Amygdala (tissue), 56 donors: Measurements from ENCODE around the gene SLC6A13.

ENCODE experiments used
- DNase-seq, 56 donors: peaks; one replicate each; lab custom pipeline; 2025; lab: John Stamatoyannopoulos, UW

Gene SLC6A13

GRCh38 chr12:184811-185575 is 77.6 kb downstream of the SLC6A13 start:
- DNase-seq, result no peak

- no peak for DNase-seq
Measured at GRCh38 chr12:182381-182892, 80.2 kb downstream of the SLC6A13 start.

DNA sequence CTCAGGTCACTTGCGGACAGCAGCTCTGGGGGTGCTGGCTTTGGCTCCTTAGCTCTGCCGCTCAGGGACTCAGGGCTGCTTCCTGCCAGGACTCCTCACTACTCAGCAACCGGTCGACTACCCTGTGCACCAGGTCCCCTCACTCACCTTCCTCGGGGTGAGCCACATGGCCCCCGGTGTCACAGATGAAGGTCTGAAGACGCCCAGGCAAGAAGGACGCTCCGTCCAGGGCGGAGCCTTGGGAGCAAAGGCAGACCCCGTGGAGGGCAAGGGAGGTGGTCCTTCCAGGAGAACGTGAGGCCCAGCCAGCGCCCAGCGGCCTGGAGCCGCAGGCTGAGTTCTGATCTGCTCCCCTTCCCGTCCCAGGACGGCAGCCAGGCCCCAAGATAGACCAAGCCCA is 80.7 kb downstream of the SLC6A13 start:
- DNase-seq, result no peak

- DNase-seq, result peak in 16 of 56 donors; percentile 9 to 67 (median 27)
Measured at GRCh38 chr12:180445-180844, 82.2 kb downstream of the SLC6A13 start.

DNA sequence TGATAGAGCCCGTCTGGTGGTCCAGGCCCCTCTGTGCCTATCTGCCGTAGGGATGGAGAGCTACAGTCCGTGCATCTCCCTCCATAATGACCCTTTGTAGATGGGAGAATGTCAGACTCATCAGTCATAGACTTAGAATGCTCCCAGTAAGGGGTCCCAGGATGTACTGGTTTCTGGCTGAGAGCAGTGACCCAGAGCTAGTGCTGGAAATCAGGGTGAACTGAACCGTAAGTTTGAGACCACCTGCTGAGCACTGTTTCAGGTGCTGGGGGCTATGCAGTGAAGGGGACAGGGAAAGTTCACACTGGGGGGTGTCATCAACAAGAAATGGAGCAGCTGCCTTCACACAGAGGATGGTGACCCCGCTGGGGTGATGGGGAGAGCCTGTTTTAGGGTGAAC is 82.8 kb downstream of the SLC6A13 start:
- DNase-seq, result no peak

DNA sequence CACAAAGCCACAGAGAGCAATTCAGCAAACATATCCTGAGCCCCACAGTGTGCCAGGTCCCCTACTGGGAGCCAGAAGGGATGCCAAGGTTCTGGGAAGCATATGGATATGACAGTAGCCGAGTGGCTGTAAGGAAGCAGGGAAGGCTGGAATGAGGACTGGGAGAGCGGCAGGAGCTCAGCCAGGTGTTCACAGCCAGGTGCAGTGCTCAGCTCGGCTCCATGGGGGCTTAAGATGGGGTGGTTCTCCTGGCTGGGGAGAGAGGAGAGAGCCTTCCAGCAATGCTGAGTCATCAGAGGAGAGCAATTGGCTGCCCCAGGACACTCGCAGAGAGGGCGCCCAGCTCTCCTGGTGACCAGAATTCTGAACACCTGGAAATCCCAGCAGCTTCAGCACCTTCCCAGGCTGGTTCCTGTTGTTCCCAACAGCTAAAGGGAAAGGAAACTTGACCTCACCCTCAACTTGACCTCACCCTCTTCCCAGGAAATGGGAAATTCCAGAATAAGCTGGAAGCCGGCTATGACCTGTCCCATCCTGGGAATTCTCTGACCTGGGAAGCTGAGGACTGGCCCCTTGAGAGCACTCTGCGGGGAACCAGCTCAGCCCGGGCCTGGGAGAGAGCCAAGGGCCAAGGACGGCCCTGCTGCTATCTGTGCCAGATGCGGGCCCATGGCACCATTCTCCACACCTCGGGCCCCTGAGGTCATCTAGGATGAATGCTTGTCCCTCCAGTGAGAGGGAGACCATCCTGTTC is 83.3 kb downstream of the SLC6A13 start:
- no peak for DNase-seq

DNA sequence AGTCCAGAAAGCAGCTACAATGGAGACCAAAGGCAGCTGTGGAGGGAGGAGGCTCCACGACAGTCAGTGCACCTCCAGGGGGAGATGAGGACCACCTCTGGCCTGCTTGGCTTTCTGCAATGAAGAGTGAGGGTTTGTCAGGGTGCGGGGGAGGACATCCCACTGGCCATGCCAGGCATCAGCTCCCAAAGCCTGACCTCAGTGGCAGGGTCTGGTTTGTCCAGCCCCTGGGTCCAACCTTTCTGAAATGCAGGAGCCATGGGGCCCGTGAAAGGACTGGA is 83.9 kb downstream of the SLC6A13 start:
- DNase-seq, result no peak

GRCh38 chr12:177980-178828 is 84.4 kb downstream of the SLC6A13 start:
- DNase-seq, result no peak

- no peak for DNase-seq
Measured at GRCh38 chr12:177336-177979, 85.2 kb downstream of the SLC6A13 start.

- peak in 3 of 56 donors; percentile 9 to 64 (median 36) for DNase-seq
Measured at GRCh38 chr12:176321-177181, 86.1 kb downstream of the SLC6A13 start.

DNA sequence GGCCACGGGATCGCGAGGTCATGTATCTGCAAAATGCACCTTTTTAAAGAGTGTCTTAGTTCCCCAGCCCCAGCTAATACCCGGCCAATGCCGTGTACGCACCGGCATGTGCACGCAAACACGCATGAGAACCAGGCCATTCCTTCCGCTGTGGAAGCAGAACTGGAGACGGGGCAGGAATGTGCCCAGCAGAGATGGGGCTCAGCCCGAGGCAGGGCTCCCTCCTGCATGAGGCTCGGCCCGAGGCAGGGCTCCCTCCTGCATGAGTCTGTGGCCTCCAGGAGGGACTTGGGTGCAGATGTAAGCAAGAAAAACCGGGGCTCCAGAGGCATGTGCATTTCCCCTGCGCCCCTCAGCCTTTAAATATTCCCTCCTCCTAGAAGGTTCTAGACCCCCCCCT is 86.9 kb downstream of the SLC6A13 start:
- DNase-seq, result no peak

DNA sequence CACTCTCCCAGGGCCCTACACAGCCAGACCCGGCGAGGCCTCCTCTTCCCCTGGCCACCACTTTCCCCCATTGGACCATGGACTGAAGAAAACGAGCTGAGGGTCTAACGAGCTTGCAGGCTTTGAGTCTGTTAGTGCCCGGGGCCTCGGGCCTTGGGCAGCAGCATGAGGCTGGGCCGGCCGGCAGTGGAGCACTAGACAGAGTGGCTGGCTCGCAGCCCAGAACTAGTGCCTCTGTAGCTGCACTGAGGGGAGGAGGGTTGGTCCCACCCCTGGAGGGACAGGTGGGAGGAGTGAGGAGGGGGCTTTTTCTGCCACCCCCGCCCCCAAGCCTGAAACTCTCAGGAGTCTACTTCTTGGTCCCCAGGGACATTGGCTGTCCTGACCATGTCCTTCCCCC is 87.4 kb downstream of the SLC6A13 start:
- DNase-seq, result peak in 15 of 56 donors; percentile 9 to 54 (median 36)

- no peak for DNase-seq
Measured at GRCh38 chr12:174596-174995, 88.0 kb downstream of the SLC6A13 start.

GRCh38 chr12:174124-174523 is 88.5 kb downstream of the SLC6A13 start:
- no peak for DNase-seq

DNA sequence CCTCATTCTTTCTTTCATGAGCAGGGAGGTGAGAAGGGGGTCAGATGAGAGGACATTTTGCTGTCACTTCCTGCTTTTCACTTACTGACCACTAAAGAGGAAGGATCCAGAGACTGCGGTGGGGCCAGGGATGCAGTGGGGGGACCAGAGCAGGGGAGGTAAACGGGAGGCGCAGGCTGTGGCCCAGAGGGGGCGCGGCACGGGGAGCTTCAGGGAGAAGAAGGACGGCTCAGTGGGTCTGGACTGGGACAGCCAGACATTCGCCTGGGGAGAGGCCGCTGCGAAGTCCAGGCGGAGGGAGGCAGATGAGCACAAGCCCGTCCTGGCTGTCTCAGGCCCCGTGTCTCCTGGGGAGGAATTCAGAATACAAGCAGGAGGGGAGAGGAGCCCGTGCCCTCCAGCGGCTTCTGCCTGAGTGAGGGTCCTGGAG is 89.9 kb downstream of the SLC6A13 start:
- no peak for DNase-seq

DNA sequence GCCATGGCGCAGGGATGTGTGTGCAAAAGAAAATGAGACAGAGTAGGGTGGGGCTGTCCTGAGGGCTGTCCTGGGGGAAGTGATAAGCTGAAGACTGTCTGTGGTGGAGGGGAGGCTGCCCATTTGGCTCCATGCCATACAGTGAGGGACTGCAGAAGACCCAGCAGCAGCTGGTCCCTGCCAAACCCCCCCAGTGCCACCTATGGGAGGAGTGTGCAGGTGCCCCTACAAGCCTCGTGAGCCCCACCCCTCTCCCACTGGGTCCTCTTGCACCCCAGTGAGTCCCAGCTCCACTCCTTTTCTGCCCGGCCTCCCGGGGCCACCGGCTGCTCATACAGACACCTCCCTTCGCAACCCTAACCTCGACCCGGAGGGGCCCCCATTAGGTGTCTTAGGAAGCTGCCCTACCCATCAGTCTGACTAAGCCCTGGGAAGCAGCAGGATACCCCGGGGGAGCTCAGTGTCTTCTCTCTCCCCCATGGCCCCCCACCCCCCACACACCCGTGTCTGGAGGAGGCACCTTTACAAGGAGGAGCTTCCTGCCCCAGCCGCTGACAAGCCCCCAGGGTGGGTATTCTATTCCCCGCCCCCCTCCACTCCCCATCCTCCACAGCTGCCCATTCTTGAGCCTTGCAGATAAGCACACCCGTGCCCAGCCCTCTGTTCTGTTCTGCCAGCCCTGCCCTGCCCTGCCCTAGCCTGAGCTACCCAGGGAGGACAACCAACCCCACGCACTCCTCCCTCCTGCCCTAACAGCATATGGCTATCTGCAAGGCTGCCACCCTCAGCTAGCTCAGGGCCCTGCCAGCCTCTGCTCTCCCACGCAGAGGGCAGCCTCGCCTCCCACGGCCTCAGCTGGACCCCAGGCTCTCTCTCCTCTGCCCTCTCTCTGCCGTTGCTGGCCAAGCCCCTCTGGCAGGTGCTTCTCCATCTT is 90.6 kb downstream of the SLC6A13 start:
- DNase-seq, result no peak

- no peak for DNase-seq
Measured at GRCh38 chr12:171276-171675, 91.4 kb downstream of the SLC6A13 start.
